ENCODE data around the gene MRPL42. TPM values are rescaled to one million over a fixed set of nuclear protein-coding genes. Genes with fewer than 3 reads are reported as not detected.
A peak's percentile ranks its signal among the peaks of the same experiment; 100 is the strongest.
"Not testable (repeated sequence)": the region's sequence is repeated elsewhere in the genome, so short reads cannot be mapped to it uniquely, and the experiment has no call there.

Gene MRPL42
- total RNA-seq, 8 experiments from 2014 or later, result 61.0 to 105 (median 77.9) TPM

DNA sequence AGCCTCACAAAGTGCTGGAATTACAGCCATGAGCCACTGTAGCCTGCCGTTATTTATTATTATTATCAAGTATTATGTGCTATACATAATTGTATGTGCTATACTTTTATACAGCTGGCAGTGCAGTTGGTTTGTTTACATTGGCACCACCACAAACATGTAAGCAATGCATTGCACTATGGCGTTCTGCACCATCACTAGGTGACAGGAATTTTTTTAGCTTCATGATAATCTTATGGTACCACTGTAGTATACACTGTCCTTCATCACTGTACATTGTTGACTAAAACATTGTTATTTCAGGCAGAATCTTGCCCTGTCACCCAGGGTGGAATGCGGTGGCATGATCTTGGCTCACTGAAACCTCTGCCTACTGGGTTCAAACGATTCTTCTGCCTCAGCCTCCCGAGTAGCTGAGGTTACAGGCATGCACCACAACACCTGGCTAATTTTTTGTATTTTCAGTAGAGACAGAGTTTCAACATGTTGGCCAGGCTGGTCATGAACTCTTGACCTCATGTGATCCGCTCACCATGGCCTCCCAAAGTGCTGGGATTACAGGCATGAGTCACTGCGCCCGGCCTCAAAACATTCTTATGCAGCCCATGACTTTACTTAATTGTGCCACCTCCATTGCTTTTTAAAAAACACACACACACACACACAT is 17.1 kb downstream of the MRPL42 start:
- ATAC-seq (replicated peaks in 6 of 8), result peak in 2 of 8 experiments; percentile 26 to 41
- Histone ChIP-seq H3K4me3 (no peak overlapping the region), H3K4me1 (replicated peaks in 1 of 2) (no peaks in the 10 kb centered on the region), H3K27ac (no peak overlapping the region)
- 60 to 100% (median 83%) methylated on average over 1 to 8 of the region's 8 CpGs; no CpG with 5 or more reads in 1 of the 10 experiments for WGBS, 10 experiments
- in situ Hi-C loops (cut with MboI; ENCODE audit: low pct_unique_long_range_greater_than_20kb in 2 of 9, low sequenced_read_pairs in 9 of 9, unreplicated experiment in 9 of 9), result loop anchor here in 1 of 9 experiments (25.0 kb wide), 1 partner anchor 628 kb away; no protein-coding TSS in a partner anchor

DNA sequence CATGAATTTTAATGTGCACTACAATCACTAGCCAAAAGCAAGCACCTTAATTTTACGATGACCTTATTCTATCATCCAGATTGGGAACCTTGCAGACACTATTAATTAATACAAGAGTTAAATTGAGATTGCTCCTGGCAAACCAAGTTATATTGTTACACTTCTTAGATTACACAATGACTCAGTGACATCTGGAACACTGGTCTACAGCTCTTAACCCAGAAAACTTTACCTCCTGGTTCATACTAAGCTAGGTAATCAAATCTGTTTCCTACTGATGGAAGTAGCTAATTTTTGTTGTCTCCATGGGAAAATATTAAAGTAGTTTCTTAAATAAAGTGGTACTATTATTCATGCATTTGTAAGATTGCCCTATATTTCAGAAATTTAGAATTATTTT is 25.5 kb downstream of the MRPL42 start:
- in situ Hi-C loops (cut with MboI; ENCODE audit: low pct_unique_long_range_greater_than_20kb in 2 of 9, low sequenced_read_pairs in 9 of 9, unreplicated experiment in 9 of 9), result loop anchor here in 1 of 9 experiments (25.0 kb wide), 1 partner anchor 619 kb away; no protein-coding TSS in a partner anchor
- not testable (repeated sequence) for H3K27ac ChIP-seq; H3K4me1 ChIP-seq (replicated peaks in 1 of 2); ATAC-seq (replicated peaks in 6 of 8); H3K4me3 ChIP-seq
- no CpG with 5 or more reads among the region's 1 CpG for WGBS, 10 experiments

GRCh38 chr12:93494096-93494495 is 26.8 kb downstream of the MRPL42 start:
- WGBS, 10 experiments, result 83 to 100% (median 100%) methylated on average over 1 to 3 of the region's 3 CpGs; no CpG with 5 or more reads in 4 of the 10 experiments
- H3K27ac ChIP-seq, result no peak overlapping the region
- H3K4me3 ChIP-seq, result no peak overlapping the region
- H3K4me1 ChIP-seq (replicated peaks in 1 of 2), result no peaks in the 10 kb centered on the region
- in situ Hi-C loops (cut with MboI; ENCODE audit: low pct_unique_long_range_greater_than_20kb in 2 of 9, low sequenced_read_pairs in 9 of 9, unreplicated experiment in 9 of 9), result loop anchor here in 1 of 9 experiments (25.0 kb wide), 1 partner anchor 618 kb away; no protein-coding TSS in a partner anchor
- no peak for ATAC-seq (replicated peaks in 6 of 8)

DNA sequence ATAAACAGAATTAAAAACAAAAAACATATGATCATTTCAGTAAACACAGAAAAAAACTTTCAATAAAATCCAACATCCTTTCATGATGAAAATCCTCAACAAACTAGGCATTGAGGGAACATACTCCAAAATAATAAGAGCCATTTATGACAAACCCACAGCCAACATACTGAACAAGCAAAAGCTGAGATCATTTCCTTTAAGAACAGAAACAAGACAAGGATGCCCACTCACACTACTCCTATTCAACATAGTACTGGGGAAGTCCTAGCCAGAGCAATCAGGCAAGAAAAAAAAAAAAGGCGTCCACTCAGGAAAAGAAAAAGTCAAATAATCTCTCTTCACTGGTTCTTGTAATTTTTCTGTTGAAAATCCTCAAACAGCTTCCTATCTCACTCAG is 30.1 kb downstream of the MRPL42 start:
- ATAC-seq (replicated peaks in 6 of 8), result no peak
- Histone ChIP-seq H3K27ac (no peak overlapping the region), H3K4me1 (replicated peaks in 1 of 2) (no peaks in the 10 kb centered on the region), H3K4me3 (no peak overlapping the region)
- in situ Hi-C loops (cut with MboI; ENCODE audit: low pct_unique_long_range_greater_than_20kb in 2 of 9, low sequenced_read_pairs in 9 of 9, unreplicated experiment in 9 of 9), result loop anchor here in 1 of 9 experiments (25.0 kb wide), 1 partner anchor 615 kb away; no protein-coding TSS in a partner anchor
- 100% methylated on average over 1 of the region's 1 CpG; no CpG with 5 or more reads in 8 of the 10 experiments for WGBS, 10 experiments

DNA sequence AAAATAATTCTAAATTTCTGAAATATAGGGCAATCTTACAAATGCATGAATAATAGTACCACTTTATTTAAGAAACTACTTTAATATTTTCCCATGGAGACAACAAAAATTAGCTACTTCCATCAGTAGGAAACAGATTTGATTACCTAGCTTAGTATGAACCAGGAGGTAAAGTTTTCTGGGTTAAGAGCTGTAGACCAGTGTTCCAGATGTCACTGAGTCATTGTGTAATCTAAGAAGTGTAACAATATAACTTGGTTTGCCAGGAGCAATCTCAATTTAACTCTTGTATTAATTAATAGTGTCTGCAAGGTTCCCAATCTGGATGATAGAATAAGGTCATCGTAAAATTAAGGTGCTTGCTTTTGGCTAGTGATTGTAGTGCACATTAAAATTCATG is 31.5 kb downstream of the MRPL42 start:
- H3K4me1 ChIP-seq (replicated peaks in 1 of 2); H3K4me3 ChIP-seq; ATAC-seq (replicated peaks in 6 of 8); H3K27ac ChIP-seq: not testable (repeated sequence)
- in situ Hi-C loops (cut with MboI; ENCODE audit: low pct_unique_long_range_greater_than_20kb in 2 of 9, low sequenced_read_pairs in 9 of 9, unreplicated experiment in 9 of 9), result loop anchor here in 1 of 9 experiments (25.0 kb wide), 1 partner anchor 613 kb away; no protein-coding TSS in a partner anchor
- no CpG with 5 or more reads among the region's 1 CpG for WGBS, 10 experiments

- Histone ChIP-seq H3K4me3 (no peak overlapping the region), H3K4me1 (replicated peaks in 1 of 2) (no peaks in the 10 kb centered on the region), H3K27ac (no peak overlapping the region)
- 73 to 100% (median 91%) methylated on average over 1 of the region's 1 CpG; no CpG with 5 or more reads in 2 of the 10 experiments for WGBS, 10 experiments
- no peak for ATAC-seq (replicated peaks in 6 of 8)
- in situ Hi-C loops (cut with MboI; ENCODE audit: low pct_unique_long_range_greater_than_20kb in 2 of 9, low sequenced_read_pairs in 9 of 9, unreplicated experiment in 9 of 9), result loop anchor here in 2 of 9 experiments (10.0 kb wide), 1 partner anchor 605 kb away; no protein-coding TSS in a partner anchor
Observed at GRCh38 chr12:93500201-93500600, 32.9 kb downstream of the MRPL42 start.

GRCh38 chr12:93500667-93501066 is 33.4 kb downstream of the MRPL42 start:
- Histone ChIP-seq H3K4me1 (replicated peaks in 1 of 2) (no peaks in the 10 kb centered on the region), H3K4me3 (no peak overlapping the region), H3K27ac (no peak overlapping the region)
- ATAC-seq (replicated peaks in 6 of 8), result no peak
- WGBS, 10 experiments, result 56 to 100% (median 86%) methylated on average over 1 to 2 of the region's 2 CpGs
- in situ Hi-C loops (cut with MboI; ENCODE audit: low pct_unique_long_range_greater_than_20kb in 2 of 9, low sequenced_read_pairs in 9 of 9, unreplicated experiment in 9 of 9), result loop anchor here in 2 of 9 experiments (10.0 kb wide), 1 partner anchor 604 kb away; no protein-coding TSS in a partner anchor

DNA sequence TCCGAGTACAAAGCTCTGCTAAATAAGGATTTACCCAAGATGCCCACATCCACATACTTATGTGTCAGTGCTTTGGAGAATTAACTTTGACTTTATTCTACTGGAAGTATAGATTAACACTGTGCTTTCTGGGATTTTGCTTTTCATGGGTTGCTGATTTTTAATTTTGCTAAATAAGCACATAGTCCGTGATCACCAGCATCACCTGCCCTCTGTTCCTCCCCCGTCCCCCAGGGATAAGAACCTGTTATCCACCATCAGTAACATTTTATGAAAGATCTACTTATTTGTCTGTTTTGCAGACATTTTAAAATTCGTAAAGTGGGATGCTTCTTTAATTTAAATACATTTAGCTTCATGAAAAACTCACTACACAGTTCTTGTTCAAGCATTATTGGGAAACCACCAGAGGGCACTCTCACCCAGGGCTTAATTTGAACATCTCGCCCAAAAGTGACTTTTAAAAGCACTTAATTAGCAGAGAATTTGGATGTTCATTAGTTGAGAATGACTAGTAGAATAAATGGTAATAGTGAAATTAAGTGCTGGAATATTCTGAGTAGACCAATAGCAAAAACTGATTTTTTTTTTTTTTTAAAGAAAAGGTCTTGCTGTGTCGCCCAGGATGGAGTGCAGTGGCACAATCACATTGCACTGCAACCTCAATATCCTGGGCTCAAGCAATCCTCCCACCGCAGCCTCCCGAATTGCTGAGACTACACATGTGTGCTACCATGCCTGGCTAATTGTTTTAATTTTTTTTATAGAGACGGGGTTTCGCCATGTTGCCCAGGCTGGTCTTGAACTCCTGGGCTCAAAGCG is 35.7 kb downstream of the MRPL42 start:
- peak in 1 of 8 experiments; percentile 19 for ATAC-seq (replicated peaks in 6 of 8)
- Histone ChIP-seq H3K27ac (no peak overlapping the region), H3K4me1 (replicated peaks in 1 of 2) (no peaks in the 10 kb centered on the region), H3K4me3 (no peak overlapping the region)
- in situ Hi-C loops (cut with MboI; ENCODE audit: low pct_unique_long_range_greater_than_20kb in 2 of 9, low sequenced_read_pairs in 9 of 9, unreplicated experiment in 9 of 9), result loop anchor here in 2 of 9 experiments (10.0 kb wide), 1 partner anchor 602 kb away; no protein-coding TSS in a partner anchor
- WGBS, 10 experiments, result 52 to 87% (median 80%) methylated on average over 1 to 9 of the region's 11 CpGs

- no peak overlapping the region for H3K27ac ChIP-seq
- no peak overlapping the region for H3K4me3 ChIP-seq
- no peaks in the 10 kb centered on the region for H3K4me1 ChIP-seq (replicated peaks in 1 of 2)
- no peak for ATAC-seq (replicated peaks in 6 of 8)
- in situ Hi-C loops (cut with MboI; ENCODE audit: low pct_unique_long_range_greater_than_20kb in 2 of 9, low sequenced_read_pairs in 9 of 9, unreplicated experiment in 9 of 9), result loop anchor here in 2 of 9 experiments (10.0 kb wide), 1 partner anchor 598 kb away; no protein-coding TSS in a partner anchor
Observed at GRCh38 chr12:93507165-93507564, 39.9 kb downstream of the MRPL42 start.

GRCh38 chr12:93509506-93509905 is 42.2 kb downstream of the MRPL42 start:
- 71 to 100% (median 100%) methylated on average over 1 of the region's 1 CpG; no CpG with 5 or more reads in 6 of the 10 experiments for WGBS, 10 experiments
- Histone ChIP-seq H3K4me3 (no peak overlapping the region), H3K27ac (no peak overlapping the region), H3K4me1 (replicated peaks in 1 of 2) (no peaks in the 10 kb centered on the region)
- ATAC-seq (replicated peaks in 6 of 8), result no peak
- in situ Hi-C loops (cut with MboI; ENCODE audit: low pct_unique_long_range_greater_than_20kb in 2 of 9, low sequenced_read_pairs in 9 of 9, unreplicated experiment in 9 of 9), result loop anchor here in 2 of 9 experiments (10.0 kb wide), 1 partner anchor 595 kb away; no protein-coding TSS in a partner anchor

DNA sequence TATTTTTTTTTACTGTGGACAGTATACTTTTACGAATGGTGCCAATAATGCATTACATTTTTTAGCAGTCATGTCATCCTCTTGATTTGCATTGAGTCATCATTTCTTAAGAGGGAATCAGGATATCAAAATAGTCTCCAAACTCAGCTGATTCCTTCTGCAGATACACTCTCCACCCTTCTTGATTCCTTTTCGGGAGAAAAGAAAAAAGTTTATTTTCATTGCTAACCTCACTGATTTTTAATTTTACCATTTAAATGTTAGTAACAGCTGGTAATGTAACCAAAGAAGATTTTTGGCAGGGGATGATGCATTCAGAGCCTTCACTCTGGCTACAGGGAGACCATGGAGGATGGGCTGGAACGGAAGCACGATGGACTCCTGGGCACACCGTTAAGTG is 47.5 kb downstream of the MRPL42 start:
- peak in 2 of 8 experiments; percentile 61 to 68 for ATAC-seq (replicated peaks in 6 of 8)
- no peak overlapping the region for H3K27ac ChIP-seq

GRCh38 chr12:93518725-93519124 is 51.4 kb downstream of the MRPL42 start:
- ATAC-seq (replicated peaks in 6 of 8), result no peak
- in situ Hi-C loops (cut with MboI; ENCODE audit: low pct_unique_long_range_greater_than_20kb in 2 of 9, low sequenced_read_pairs in 9 of 9, unreplicated experiment in 9 of 9), result no loop called here

More for the DNA sequence above, 47.5 kb downstream of the MRPL42 start:
- in situ Hi-C loops (cut with MboI; ENCODE audit: low pct_unique_long_range_greater_than_20kb in 2 of 9, low sequenced_read_pairs in 9 of 9, unreplicated experiment in 9 of 9), result no loop called here
- WGBS, 10 experiments, result 13 to 92% (median 70%) methylated on average over 1 to 5 of the region's 5 CpGs
- no peaks in the 10 kb centered on the region for H3K4me1 ChIP-seq (replicated peaks in 1 of 2)
- H3K4me3 ChIP-seq, result no peak overlapping the region

DNA sequence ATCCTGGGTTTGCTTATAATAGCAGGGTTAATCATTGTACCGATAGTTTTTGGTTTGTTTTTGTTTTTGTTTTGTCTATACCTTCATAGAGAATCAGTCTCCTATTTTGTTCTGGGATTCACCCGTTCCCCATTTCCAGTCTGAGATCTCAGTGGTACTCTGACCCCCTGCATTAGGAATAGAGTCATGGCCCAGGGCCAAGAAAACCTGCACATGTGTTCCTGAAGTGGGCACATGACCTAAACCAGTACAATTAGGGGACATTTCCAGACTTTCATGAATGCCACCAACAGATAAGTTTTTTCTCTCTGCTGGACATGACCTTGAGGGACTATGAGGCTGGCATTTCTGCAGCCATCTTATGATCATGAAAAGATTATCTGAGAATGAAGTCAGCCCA is 52.5 kb downstream of the MRPL42 start:
- H3K27ac ChIP-seq, result no peak overlapping the region
- WGBS, 10 experiments, result 33 to 100% (median 88%) methylated on average over 1 to 2 of the region's 2 CpGs
- no peak overlapping the region for H3K4me3 ChIP-seq
- in situ Hi-C loops (cut with MboI; ENCODE audit: low pct_unique_long_range_greater_than_20kb in 2 of 9, low sequenced_read_pairs in 9 of 9, unreplicated experiment in 9 of 9), result no loop called here
- H3K4me1 ChIP-seq (replicated peaks in 1 of 2), result no peaks in the 10 kb centered on the region
- ATAC-seq (replicated peaks in 6 of 8), result no peak

More at GRCh38 chr12:93518725-93519124, 51.4 kb downstream of the MRPL42 start:
- Histone ChIP-seq H3K4me1 (replicated peaks in 1 of 2) (no peaks in the 10 kb centered on the region), H3K27ac (no peak overlapping the region), H3K4me3 (no peak overlapping the region)
- WGBS, 10 experiments, result 60 to 94% (median 81%) methylated on average over 1 to 5 of the region's 5 CpGs; no CpG with 5 or more reads in 2 of the 10 experiments
